ENCODE data around the gene MEOX1.

The MEOX1 gene

GRCh38 chr17:43680461-43680860 is 18.7 kb upstream of the MEOX1 start:
- TF ChIP-seq, protein P1, sequence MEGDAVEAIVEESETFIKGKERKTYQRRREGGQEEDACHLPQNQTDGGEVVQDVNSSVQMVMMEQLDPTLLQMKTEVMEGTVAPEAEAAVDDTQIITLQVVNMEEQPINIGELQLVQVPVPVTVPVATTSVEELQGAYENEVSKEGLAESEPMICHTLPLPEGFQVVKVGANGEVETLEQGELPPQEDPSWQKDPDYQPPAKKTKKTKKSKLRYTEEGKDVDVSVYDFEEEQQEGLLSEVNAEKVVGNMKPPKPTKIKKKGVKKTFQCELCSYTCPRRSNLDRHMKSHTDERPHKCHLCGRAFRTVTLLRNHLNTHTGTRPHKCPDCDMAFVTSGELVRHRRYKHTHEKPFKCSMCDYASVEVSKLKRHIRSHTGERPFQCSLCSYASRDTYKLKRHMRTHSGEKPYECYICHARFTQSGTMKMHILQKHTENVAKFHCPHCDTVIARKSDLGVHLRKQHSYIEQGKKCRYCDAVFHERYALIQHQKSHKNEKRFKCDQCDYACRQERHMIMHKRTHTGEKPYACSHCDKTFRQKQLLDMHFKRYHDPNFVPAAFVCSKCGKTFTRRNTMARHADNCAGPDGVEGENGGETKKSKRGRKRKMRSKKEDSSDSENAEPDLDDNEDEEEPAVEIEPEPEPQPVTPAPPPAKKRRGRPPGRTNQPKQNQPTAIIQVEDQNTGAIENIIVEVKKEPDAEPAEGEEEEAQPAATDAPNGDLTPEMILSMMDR (IDR thresholded peaks at IDR 0.05; ENCODE audit: low read depth, low read length, missing control alignments), result no peak
- H3K4me3 ChIP-seq (ENCODE audit: low read depth, low read length), result no peak overlapping the region
- DNase-seq (ENCODE audit: low read depth), result no peak

- TF ChIP-seq, protein P1 (IDR thresholded peaks at IDR 0.05; ENCODE audit: low read depth, low read length, missing control alignments), result no peak
- DNase-seq (ENCODE audit: low read depth), result no peak
- H3K4me3 ChIP-seq (ENCODE audit: low read depth, low read length), result no peak overlapping the region
Measured at GRCh38 chr17:43679911-43680310, 18.2 kb upstream of the MEOX1 start.

GRCh38 chr17:43679401-43679800 is 17.7 kb upstream of the MEOX1 start:
- TF ChIP-seq, protein P1 (IDR thresholded peaks at IDR 0.05; ENCODE audit: low read depth, low read length, missing control alignments), result no peak
- H3K4me3 ChIP-seq (ENCODE audit: low read depth, low read length), result no peak overlapping the region
- DNase-seq (ENCODE audit: low read depth), result no peak

GRCh38 chr17:43676471-43676870 is 14.7 kb upstream of the MEOX1 start:
- DNase-seq (ENCODE audit: low read depth), result no peak
- H3K4me3 ChIP-seq (ENCODE audit: low read depth, low read length), result no peak overlapping the region
- TF ChIP-seq, protein P1 (IDR thresholded peaks at IDR 0.05; ENCODE audit: low read depth, low read length, missing control alignments), result no peak

DNA sequence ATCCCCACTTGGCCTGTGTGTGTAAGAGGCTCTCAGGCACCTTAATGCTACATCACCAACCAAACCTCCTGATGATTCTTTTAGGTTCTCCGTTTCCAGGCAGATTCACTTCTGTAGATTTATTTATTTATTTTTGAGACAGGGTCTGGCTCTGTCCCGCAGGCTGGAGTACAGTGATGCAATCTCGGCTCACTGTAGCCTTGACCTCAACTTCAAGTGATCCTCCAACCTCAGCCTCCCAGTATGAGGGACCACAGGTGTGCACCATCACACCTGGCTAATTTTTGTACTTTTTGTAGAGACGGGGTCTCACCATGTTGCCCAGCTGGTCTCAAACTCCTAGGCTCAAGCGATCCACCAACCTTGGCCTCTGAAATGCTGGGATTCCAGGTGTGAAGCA is 12.7 kb upstream of the MEOX1 start:
- no peak for DNase-seq (ENCODE audit: low read depth)
- TF ChIP-seq, protein P1 (IDR thresholded peaks at IDR 0.05; ENCODE audit: low read depth, low read length, missing control alignments), result no peak

DNA sequence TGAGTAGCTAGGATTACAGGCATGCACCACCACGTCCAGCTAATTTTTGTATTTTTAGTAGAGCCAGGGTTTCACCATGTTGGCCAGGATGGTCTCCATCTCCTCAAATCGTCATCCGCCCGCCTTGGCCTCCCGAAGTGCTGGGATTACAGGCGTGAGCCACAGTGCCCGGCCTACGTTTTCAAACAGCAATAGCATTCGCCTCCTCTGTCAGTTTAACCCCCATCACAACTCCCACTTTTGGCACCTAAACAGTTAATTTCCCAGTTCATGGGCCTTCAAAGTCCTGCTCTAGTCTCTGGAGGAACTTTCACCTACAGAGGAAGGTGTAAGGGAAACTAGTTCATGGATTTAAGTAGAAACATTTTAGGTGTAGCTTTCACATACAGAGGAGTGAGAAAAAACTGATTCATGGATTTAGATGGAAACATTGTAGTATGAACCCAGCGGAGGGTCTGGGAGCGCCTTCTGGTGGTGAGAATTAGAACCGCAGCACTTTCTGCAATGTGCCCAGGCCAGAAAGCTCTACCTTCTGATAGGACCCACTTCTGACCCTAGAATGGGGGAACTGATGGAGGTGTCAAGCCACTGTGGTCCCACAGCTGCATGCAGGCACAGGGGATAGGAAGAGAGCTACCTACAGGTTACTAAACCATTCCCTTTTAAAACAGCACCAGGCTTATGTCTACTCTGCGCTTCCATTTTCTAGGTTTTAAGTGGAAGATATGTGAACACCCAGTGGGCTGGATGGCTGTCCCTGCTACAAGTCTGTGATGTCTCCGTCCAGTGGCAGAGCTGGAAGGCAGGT is 12.0 kb upstream of the MEOX1 start:
- TF ChIP-seq, protein P1 (IDR thresholded peaks at IDR 0.05; ENCODE audit: low read depth, low read length, missing control alignments), result peak; percentile 91
- DNase-seq (ENCODE audit: low read depth), result no peak

More for the DNA sequence above, 12.7 kb upstream of the MEOX1 start:
- H3K4me3 ChIP-seq (ENCODE audit: low read depth, low read length), result no peak overlapping the region

More for the DNA sequence above, 12.0 kb upstream of the MEOX1 start:
- H3K4me3 ChIP-seq (ENCODE audit: low read depth, low read length), result no peak overlapping the region

All from GM12864 (cell line).